ENCODE data around the gene SMIM5. TPM values are rescaled to one million over a fixed set of nuclear protein-coding genes. Genes with fewer than 3 reads are reported as not detected.

The SMIM5 gene
- total and polyA plus RNA-seq, 2 of the 13 experiments (the other 11 are each of a cell fraction or from before 2014, with no cell fraction given) = not detected

DNA sequence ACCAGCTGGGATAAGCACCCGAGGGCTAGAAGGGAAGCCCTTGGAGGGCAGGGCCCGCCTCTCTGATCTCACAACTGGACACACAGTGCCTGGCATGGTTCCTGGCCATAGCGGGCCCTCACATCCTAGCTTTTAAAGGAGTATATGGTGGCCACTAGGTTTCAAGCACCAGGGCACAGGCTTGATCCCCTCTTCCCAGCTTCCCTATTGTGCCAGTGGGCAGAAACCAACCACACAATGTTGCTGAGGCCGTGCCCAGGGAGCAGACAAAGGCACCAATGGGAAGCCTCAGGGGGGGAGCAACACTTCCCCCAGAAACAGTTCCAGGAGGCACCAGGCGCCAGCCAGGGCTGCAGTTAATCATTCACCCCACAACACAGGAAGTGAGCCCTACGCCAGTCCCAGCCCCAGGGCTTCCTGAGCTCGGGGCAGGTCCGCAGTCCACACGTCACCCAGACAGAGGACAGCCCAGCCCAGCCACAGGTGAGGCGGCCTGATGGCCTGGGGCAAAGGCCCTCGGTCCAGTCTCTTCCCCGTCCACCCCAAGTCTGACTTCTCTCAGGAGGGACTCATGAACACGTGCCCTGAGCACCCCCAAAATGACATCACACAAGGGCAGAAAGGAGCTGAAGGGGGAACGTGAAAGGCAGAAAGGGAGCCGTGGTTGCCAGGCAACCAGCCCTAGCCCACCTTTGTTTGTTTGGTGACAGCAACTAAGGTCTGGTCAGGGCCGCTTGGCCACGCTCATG is 12.8 kb downstream of the SMIM5 start (continued):
- TF ChIP-seq ZSCAN20 (CRISPR knock-in tag; IDR thresholded peaks at IDR 0.05; ENCODE audit: borderline replicate concordance) (no peak), ZC3H4 (CRISPR knock-in tag; IDR thresholded peaks at IDR 0.05; ENCODE audit: borderline replicate concordance) (no peak), TMF1 (CRISPR knock-in tag; IDR thresholded peaks at IDR 0.05; ENCODE audit: low read depth) (no peak), ZNF549 (CRISPR knock-in tag; IDR thresholded peaks at IDR 0.05) (no peak), PTBP1 (IDR thresholded peaks at IDR 0.05; ENCODE audit: low read depth, low read length, poor library complexity, severe bottlenecking) (no peak), ZNF660 (CRISPR knock-in tag; IDR thresholded peaks at IDR 0.05; ENCODE audit: borderline replicate concordance, low read depth) (no peak), ZNF619 (CRISPR knock-in tag; IDR thresholded peaks at IDR 0.05) (peak; percentile 52), GATA4 (IDR thresholded peaks at IDR 0.05; ENCODE audit: borderline replicate concordance, low read depth) (0 out of 2 replicates have a peak, but pooled peaks have one; percentile 44), ZNF562 (CRISPR knock-in tag; IDR thresholded peaks at IDR 0.05; ENCODE audit: borderline replicate concordance) (no peak), PRDM4 (CRISPR knock-in tag; IDR thresholded peaks at IDR 0.05; ENCODE audit: borderline replicate concordance) (no peak), ZNF792 (CRISPR knock-in tag; IDR thresholded peaks at IDR 0.05) (peak; percentile 81), DBP (CRISPR knock-in tag; IDR thresholded peaks at IDR 0.05; ENCODE audit: not compliant biosample characterization) (peak; percentile 27), SRF (IDR thresholded peaks at IDR 0.05; ENCODE audit: low read depth, low read length) (no peak), SOX13 (IDR thresholded peaks at IDR 0.05) (no peak), SOX13 (CRISPR knock-in tag; conservative IDR thresholded peaks at IDR 0.05 in 1 of 2, IDR thresholded peaks at IDR 0.05 in 1 of 2) (peak in 1 of 2 experiments; percentile 52; a peak in 1 of 4 replicates), NFATC3 (CRISPR knock-in tag; IDR thresholded peaks at IDR 0.05) (peak; percentile 83; the same call in 1 of the 2 replicates), ZFP62 (CRISPR knock-in tag; IDR thresholded peaks at IDR 0.05) (no peak), MED8 (CRISPR knock-in tag; IDR thresholded peaks at IDR 0.05; ENCODE audit: insufficient replicate concordance) (no peak), ZSCAN29 (CRISPR knock-in tag; conservative IDR thresholded peaks at IDR 0.05) (no peak)
- TF ChIP-seq, protein P1, sequence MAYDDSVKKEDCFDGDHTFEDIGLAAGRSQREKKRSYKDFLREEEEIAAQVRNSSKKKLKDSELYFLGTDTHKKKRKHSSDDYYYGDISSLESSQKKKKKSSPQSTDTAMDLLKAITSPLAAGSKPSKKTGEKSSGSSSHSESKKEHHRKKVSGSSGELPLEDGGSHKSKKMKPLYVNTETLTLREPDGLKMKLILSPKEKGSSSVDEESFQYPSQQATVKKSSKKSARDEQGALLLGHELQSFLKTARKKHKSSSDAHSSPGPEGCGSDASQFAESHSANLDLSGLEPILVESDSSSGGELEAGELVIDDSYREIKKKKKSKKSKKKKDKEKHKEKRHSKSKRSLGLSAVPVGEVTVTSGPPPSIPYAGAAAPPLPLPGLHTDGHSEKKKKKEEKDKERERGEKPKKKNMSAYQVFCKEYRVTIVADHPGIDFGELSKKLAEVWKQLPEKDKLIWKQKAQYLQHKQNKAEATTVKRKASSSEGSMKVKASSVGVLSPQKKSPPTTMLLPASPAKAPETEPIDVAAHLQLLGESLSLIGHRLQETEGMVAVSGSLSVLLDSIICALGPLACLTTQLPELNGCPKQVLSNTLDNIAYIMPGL (CRISPR knock-in tag; IDR thresholded peaks at IDR 0.05; ENCODE audit: borderline replicate concordance in 1 of 2, low read depth in 1 of 2) = peak in 1 of 2 experiments; percentile 76; a peak in 2 of 4 replicates
- TF ChIP-seq, protein P2, sequence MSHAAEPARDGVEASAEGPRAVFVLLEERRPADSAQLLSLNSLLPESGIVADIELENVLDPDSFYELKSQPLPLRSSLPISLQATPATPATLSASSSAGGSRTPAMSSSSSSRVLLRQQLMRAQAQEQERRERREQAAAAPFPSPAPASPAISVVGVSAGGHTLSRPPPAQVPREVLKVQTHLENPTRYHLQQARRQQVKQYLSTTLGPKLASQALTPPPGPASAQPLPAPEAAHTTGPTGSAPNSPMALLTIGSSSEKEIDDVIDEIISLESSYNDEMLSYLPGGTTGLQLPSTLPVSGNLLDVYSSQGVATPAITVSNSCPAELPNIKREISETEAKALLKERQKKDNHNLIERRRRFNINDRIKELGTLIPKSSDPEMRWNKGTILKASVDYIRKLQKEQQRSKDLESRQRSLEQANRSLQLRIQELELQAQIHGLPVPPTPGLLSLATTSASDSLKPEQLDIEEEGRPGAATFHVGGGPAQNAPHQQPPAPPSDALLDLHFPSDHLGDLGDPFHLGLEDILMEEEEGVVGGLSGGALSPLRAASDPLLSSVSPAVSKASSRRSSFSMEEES (CRISPR knock-in tag; IDR thresholded peaks at IDR 0.05) = peak; percentile 74; the same call in 1 of the 2 replicates

All from HepG2 (cell line).